Measurements from ENCODE around the gene ABCB11.
A peak's percentile ranks its signal among the peaks of the same experiment; 100 is the strongest.

ABCB11 gene

GRCh38 chr2:169041594-169041993 is 10.5 kb upstream of the ABCB11 start:
- DNase-seq: no peak

GRCh38 chr2:169039702-169040101 is 8.6 kb upstream of the ABCB11 start:
- no peak for DNase-seq

GRCh38 chr2:169038338-169038757 is 7.2 kb upstream of the ABCB11 start:
- no peak for DNase-seq

GRCh38 chr2:169036736-169037440 is 5.8 kb upstream of the ABCB11 start:
- no peak for DNase-seq

GRCh38 chr2:169035887-169036286 is 4.8 kb upstream of the ABCB11 start:
- no peak for DNase-seq

GRCh38 chr2:169034984-169035544 is 3.9 kb upstream of the ABCB11 start:
- no peak for DNase-seq

GRCh38 chr2:169034256-169034655 is 3.1 kb upstream of the ABCB11 start:
- DNase-seq: no peak

GRCh38 chr2:169029341-169029740 is 1.8 kb downstream of the ABCB11 start:
- no peak for DNase-seq

- DNase-seq: no peak
Observed at GRCh38 chr2:169027234-169027633, 3.9 kb downstream of the ABCB11 start.

GRCh38 chr2:169026056-169026455 is 5.1 kb downstream of the ABCB11 start:
- DNase-seq: no peak

- DNase-seq: no peak
Observed at GRCh38 chr2:169023161-169023560, 8.0 kb downstream of the ABCB11 start.

- DNase-seq: no peak
Observed at GRCh38 chr2:169018390-169018789, 12.7 kb downstream of the ABCB11 start.

GRCh38 chr2:169015943-169016342 is 15.2 kb downstream of the ABCB11 start:
- DNase-seq: no peak

GRCh38 chr2:169014780-169015179 is 16.3 kb downstream of the ABCB11 start:
- DNase-seq: no peak

- no peak for DNase-seq
Observed at GRCh38 chr2:169013628-169014026, 17.5 kb downstream of the ABCB11 start.

GRCh38 chr2:169012812-169013627 is 18.1 kb downstream of the ABCB11 start:
- DNase-seq: no peak

GRCh38 chr2:169012191-169012792 is 18.8 kb downstream of the ABCB11 start:
- DNase-seq: peak; percentile 76

GRCh38 chr2:169011698-169012097 is 19.4 kb downstream of the ABCB11 start:
- no peak for DNase-seq

GRCh38 chr2:169010633-169011460 is 20.3 kb downstream of the ABCB11 start:
- DNase-seq: peak; percentile 40

- no peak for DNase-seq
Observed at GRCh38 chr2:169009865-169010579, 21.1 kb downstream of the ABCB11 start.

GRCh38 chr2:169007941-169008340 is 23.2 kb downstream of the ABCB11 start:
- no peak for DNase-seq

- no peak for DNase-seq
Observed at GRCh38 chr2:169007356-169007755, 23.8 kb downstream of the ABCB11 start.

Data from DMS53 (cell line).